HEK293T (cell line): Measurements from ENCODE around the gene KIF5A.

Experiments
- ELF4 ChIP-seq: fragments of 450-650 bp; IDR thresholded peaks from 2 replicates; pipeline ENCODE4 v1.6.1; 2017; ENCODE audit warnings: antibody characterized with exemption
- FOXA1 ChIP-seq: fragments of 450-650 bp; IDR thresholded peaks from 2 replicates; pipeline ENCODE4 v1.6.1; 2016; ENCODE audit warnings: mild to moderate bottlenecking
- FOXM1 ChIP-seq: fragments of 450-650 bp; IDR thresholded peaks from 2 replicates; pipeline ENCODE4 v1.6.1; 2017; ENCODE audit warnings: mild to moderate bottlenecking, borderline replicate concordance
- L3MBTL2 ChIP-seq: fragments of 450-650 bp; conservative IDR thresholded peaks from 2 replicates; pipeline ENCODE4 v1.6.1; 2016; ENCODE audit warnings: mild to moderate bottlenecking
- LEF1 ChIP-seq: fragments of 450-650 bp; IDR thresholded peaks from 2 replicates; pipeline ENCODE4 v1.6.1; 2017; ENCODE audit warnings: mild to moderate bottlenecking, borderline replicate concordance
- NFRKB ChIP-seq: fragments of 450-650 bp; IDR thresholded peaks from 2 replicates; pipeline ENCODE4 v1.6.1; 2016; ENCODE audit warnings: mild to moderate bottlenecking, moderate library complexity
- PKNOX1 ChIP-seq: fragments of 450-650 bp; IDR thresholded peaks from 2 replicates; pipeline ENCODE4 v1.6.1; 2016
- SP1 ChIP-seq: fragments of 450-650 bp; IDR thresholded peaks from 2 replicates; pipeline ENCODE4 v1.6.1; 2017
- SUZ12 ChIP-seq: fragments of 450-650 bp; IDR thresholded peaks from 2 replicates; pipeline ENCODE4 v1.6.1; 2016; ENCODE audit warnings: mild to moderate bottlenecking
- TARDBP ChIP-seq: fragments of 450-650 bp; IDR thresholded peaks from 2 replicates; pipeline ENCODE4 v1.6.1; 2016
- ZNF384 ChIP-seq: fragments of 450-650 bp; IDR thresholded peaks from 2 replicates; pipeline ENCODE4 v1.6.1; 2016

GRCh38 chr12:57541001-57541400 is 8.8 kb upstream of the KIF5A start:
- TF ChIP-seq ZNF384, result no peak
- no peak for TF ChIP-seq FOXM1
- TF ChIP-seq SP1, result no peak
- no peak for TF ChIP-seq L3MBTL2
- TF ChIP-seq TARDBP, result no peak
- TF ChIP-seq SUZ12, result no peak
- no peak for TF ChIP-seq FOXA1
- no peak for TF ChIP-seq PKNOX1
- TF ChIP-seq NFRKB, result no peak
- no peak for TF ChIP-seq LEF1
- TF ChIP-seq ELF4, result no peak
